Measurements from ENCODE around the gene TPM1.

The TPM1 gene

DNA sequence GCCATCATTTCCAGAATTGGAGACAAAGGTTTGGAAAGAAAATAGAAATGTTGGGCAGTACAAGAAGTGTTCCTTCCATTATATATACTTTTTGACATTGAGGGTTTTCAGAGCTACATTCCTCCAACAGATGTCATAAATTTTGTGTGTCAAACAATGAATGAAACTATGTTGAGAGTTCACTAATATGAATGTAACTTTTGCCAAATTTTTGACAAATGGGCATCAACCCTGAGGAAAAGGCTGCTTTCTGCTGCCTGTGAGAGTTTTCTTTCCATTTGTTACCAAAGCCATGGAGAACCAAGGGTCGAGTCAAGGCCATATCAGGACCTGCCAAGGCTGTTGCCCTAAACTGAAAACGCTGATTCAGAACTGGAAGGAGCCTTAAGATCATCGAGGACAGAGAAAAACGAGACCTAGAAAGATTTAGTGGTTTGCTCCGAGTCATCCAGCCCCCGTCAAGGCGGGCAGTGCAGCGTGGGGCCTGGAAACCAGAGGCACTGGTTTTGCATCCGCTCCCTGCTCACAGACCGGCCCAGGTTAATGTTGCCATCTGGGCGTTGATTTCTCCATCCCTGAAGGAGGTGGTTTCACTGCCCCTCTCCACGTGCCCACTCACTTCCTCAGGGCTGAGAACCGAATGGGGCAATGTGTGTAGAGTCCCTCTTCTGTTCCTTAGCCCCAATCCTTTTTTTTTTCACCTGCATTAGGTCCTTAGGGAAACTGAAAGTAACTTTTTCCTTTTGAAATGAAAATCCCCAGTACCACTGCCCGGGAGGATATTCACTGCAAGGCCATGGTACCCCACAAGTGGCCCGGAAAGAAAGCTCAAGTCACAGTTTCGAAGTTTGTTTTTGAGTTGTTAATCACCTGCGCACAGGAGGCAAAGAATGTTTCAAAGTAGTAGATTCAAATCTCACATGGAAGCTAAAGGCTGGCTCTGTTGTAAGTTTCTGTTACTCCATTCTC lies 32.8 kb downstream of the TPM1 start:
- no peak for DNase-seq (ENCODE audit: low read depth)

DNA sequence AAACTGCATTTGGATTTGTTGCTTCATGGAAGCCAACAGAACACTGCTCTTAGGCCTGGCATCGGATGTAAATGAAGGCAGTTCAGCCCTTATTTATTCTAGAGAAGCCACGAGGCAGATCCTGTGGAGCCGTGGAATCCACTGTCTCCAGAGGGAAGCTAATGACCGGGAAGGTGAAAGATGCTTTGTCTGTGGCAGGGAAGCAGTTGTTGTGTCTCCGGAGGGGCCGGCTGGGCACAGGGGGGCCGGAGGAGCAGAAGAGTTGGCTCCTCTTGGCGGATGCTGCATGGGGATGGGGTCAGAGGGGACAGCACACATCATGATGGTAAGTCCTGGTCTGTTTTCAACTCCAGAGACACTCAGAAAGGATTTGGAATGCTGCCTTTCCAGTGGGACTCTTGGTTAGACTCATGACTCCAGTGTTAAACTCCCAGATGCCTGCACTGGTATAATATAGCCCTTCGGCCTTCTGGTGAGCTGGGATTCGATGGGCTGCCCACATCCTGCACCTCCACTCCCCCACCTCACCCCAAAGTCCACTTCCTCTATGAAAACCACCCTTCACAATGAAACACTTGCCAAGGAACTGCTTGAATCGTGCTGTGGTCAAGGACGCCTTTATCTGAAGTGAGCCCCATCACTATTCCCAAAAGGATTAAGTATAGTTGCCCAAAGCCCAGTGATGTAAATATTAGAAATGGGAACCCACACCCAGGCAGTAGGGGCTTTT lies 33.6 kb downstream of the TPM1 start:
- DNase-seq (ENCODE audit: low read depth): no peak

DNA sequence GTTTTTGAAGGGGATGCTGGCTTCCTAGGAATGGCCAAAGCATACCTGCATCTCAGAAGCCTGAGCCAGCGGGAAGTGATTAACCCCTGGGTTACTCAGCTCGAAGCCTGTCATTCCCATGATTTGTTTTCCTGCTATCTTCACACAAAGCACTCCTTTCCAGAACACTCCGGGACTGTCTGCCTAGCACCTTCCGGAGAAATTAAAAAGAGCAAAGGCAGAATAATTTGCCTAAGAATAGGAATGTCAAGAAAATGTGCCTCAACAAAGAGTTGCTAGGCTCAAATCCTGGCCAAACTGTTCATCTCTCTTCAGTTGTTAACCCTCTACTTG lies 34.1 kb downstream of the TPM1 start:
- no peak for DNase-seq (ENCODE audit: low read depth)

DNA sequence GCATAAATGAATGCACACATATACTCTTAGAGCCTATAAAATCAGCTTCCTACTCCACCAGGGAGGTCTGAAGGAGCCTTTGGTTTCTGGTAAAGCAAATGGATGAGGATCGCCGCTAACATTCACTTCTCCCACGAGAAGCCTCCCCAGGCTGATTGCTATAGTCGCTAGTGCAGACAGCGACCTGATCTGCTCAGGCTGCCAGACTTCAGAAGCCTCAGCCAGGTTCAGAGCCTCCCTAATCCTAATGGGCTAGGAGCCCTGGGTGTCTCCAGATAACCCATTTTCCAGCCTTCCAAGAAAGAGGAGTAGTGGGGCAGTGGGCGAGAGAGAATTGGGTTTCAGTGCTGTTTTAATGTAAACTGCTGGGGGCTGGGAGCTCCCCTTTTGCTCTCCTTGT lies 35.4 kb downstream of the TPM1 start:
- DNase-seq (ENCODE audit: low read depth): no peak

DNA sequence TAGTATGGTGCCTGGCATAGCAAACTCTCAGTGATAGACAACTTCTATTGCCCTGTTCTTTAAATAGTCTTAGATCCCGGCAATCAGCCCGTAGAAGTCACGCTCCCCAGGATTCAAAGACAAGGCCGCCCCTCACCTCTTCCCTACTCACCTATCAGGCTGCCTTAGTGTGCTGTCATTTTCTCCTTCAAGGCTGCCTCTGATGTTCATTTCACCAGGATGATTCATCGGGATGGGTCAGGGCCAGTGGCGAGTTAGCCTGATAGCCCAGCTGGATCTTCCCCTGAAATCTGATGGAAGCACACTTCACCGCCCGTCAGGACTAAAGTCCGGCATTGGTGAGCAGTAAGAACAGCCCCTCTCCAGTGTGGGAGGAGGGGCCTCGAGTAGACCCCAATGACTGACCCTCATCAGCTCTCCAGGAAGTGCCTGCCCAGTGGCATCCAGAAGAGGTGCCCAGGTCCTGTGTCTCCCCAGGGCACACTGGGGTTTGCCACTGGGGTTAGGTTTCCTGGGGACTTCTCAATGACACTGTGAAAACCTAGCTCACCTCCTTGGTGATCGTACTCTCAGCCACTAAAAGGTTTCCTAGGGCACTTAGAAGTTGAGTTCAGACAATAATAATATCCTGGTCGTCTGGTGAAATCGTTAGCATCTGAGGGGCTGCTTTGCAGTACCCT lies 37.5 kb downstream of the TPM1 start:
- DNase-seq (ENCODE audit: low read depth): peak; percentile 72

DNA sequence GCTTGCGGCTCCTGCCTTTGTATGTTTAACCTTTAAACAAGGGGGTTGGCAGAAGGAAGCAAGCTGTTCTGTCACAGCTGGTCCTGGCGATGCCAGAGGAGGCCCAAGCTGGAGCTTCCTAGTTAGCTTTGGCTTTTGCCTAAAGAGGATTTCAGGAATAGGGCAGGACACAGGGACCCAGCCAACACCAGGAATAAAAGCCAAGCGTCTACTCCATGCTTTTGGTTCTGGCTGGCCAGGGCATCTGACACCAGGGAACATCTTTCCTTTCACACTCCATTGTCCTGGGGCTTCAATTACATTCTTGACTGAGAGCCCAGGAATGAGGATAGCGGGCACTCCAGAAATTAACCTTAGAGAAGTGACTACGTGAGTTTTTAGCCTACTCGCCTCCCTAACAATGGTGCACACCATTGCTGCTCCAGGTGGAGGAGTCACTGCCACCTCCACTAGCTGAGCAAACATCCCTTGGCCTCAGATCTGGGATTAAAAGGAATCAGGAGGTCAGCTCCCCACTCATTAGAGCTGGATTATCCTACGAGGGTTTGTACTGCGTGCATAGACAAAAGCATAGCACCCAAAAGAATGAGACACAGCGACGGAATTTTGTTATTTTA lies 38.2 kb downstream of the TPM1 start:
- no peak for DNase-seq (ENCODE audit: low read depth)

DNA sequence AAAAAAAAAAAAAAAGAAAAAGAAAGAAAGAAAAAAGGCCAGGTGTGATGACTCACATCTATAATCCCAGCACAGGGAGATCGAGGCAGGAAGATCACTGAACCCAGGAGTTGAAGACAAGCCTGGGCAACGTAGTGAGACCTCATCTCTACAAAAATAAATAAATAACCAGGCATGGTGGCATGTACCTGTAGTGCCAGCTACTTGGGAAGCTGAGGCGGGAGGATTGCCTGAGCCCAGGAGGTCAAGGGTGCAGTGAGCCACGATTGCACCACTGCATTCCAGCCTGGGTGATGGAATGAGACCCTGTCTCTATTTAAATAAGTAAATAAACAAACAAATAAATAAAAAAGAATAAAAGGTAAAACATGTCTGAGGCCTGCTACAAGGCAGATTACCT lies 39.8 kb downstream of the TPM1 start:
- DNase-seq (ENCODE audit: low read depth): no peak

DNA sequence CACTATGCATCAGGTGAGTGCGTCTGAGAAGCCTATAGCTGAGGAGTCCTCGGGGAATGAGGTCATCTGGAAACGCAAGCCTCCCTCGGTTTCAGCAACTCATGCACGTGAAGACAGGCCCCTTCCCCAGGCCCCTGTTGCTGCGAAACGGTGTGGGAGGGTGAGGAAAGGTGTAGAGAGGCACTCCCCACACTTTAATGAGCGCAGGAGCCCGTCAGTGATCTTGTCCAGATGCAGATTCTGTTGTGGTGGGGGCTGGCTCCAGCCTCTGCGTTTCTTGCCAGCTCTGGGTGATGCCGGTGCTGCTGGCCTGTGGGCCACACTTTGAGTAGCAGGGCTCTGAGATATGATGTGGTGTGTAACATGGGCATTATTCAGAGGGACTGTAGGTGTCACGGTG lies 40.5 kb downstream of the TPM1 start:
- DNase-seq (ENCODE audit: low read depth): no peak

DNA sequence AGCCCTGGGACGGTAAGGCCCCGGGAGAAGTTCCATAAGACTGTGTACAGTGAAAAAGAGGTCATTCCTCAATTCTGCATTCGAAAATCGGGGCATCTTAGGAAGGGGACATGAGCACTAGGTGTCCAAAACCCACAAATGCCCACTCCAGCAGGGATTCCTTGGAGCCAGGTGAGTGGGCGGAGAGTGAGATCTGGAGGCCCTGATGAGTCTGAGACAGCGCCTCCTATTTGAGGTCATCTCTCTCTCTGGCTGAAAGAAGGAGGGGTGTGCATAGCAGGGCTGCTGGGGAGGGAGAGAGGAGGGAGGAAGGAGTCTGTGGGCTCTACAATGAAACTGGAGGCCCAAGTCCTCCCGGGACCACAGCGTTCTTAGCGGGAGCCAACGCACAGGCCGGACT lies 41.0 kb downstream of the TPM1 start:
- DNase-seq (ENCODE audit: low read depth): no peak

DNA sequence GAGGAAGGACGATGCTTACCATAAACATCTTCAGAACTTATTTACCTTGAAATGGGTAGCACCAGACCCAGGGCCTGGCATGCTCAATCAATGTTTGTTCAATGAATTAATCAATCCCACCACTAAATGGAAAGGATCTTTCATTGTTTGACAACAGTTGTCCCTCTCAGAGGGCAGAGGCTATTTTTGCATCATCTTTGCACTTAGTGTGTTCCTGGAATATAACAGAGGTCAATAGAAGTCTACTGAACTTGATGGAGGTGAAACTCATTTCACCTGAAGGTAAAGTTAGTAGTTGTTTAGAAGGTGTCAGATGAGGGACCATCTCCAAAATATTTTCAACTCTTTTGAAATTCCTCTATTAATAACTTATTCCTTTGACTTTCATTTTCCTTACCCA lies 42.3 kb downstream of the TPM1 start:
- DNase-seq (ENCODE audit: low read depth): no peak

DNA sequence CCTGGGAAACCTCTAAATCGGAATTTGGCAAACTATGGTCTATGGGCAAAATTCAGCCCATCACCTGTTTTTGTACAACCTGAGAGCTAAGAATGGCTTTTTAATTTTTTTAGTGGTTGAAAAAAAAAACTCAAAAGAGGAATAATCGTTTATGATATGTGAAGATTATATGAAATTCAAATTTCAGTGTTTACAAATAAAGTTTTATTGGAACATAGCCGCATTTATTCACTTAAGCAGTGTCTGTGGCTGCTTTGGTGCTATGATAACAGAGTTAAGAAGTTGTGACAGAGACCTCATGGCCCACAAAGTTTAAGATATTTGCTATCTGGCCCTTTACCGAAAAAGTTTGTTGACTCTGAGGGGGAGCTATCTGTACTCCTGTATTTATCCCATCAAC lies 42.7 kb downstream of the TPM1 start:
- DNase-seq (ENCODE audit: low read depth): no peak

DNA sequence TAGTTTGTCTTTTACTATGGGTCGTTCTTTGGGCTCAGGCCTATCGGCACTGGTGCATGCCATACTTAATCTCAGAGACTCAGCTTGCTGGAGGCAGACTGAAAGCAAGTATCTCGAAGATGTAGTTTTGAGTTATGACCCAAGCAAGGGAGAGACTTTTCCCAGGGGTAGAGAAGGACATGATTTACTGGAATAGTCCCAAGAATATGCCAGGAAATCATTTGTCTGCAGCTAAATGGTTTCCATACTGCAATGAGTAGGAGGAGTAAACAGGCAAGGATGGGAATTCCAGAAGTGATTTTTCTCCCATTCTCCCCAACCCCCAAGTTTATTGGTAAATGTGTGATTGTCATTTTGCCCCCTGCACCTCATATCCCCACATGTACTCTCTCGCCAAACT lies 43.7 kb downstream of the TPM1 start:
- DNase-seq (ENCODE audit: low read depth): no peak

DNA sequence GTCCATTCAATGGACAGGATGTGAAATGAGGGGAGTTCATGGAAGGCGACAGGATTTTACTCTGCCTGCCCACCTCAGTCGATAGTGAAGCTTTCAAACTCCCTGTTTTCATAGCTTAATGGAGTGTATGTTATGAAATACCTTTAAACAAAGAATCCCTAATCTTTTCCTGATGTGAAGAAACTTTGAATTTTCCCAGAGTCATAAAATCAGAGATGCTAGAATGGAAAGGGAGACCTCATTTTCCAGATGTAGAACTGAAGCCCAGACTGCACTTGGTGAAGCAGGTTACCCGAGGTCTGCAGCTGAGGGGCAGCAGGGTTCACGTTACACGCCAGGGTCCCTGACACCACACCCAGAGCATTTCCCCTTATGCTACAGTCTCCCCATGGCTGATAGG lies 44.4 kb downstream of the TPM1 start:
- DNase-seq (ENCODE audit: low read depth): no peak

DNA sequence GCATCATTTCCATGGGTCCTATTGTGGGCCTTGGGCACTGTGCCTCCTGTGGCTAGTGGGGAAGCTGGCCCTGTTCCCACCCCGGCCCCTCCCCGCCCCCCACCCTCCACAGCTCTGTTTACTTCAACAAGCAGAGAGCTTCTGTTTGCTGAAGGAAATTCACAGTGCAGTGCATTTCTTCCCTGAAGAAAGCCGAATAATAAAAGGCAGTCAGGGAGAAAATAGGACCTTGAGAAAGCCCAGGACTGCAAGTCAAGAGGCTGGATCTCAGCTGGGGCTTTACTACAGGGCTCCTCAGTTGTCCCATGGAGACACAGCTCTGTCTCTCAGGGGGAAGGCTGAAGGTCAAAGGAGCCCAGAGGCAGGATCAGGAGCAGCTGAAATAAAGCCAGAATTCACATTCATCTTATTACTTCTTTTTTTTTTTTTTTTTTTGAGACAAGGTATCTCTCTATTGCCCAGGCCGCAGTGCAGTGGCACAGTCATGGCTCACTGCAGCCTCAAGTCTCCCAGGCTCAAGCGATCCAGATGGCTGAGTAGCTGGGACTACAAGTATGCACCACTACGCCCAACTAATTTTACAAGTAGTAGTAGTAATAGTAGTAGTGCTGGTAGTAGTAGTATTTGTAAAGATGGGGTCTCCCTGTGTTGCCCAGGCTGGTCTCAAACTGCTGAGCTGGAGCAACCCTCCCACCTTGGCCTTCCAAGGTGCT lies 46.1 kb downstream of the TPM1 start:
- no peak for DNase-seq (ENCODE audit: low read depth)

DNA sequence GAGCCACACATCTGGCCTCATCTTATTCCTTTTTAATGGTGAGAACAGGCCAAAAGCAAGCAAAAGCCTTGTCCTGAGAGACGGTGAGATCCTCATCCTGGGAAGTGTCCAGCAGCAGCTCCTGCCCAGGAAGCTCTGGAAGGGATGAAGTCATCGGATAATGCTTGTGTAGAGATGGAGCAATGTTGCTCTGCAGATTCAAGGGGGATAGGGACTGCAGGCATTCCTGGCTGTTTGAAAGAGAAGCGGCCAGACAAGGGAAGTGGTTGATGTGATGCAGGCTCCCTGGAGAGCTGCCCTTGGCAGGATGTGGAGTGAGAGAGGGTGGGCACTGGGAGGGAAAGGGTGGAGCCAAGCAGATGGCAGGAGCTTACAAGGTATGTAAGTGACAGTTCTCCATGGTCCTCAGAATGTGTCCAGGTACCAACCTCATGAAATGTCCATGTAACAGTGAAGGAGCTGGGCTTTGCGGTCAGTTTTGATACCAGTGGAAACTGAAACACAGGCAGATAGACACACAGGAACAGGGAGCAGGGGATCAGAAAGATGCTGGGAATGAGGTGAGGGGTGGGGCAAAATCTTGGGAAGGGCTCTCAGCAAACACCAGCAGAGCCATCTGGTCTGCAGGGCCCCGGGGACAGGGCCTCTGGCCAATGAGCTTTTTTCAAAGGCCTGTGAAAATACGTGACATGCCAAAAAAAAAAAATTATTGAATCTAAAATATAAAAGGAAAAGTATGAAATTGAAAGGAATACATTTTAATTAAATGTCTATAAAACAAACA lies 46.9 kb downstream of the TPM1 start:
- DNase-seq (ENCODE audit: low read depth): peak; percentile 90

DNA sequence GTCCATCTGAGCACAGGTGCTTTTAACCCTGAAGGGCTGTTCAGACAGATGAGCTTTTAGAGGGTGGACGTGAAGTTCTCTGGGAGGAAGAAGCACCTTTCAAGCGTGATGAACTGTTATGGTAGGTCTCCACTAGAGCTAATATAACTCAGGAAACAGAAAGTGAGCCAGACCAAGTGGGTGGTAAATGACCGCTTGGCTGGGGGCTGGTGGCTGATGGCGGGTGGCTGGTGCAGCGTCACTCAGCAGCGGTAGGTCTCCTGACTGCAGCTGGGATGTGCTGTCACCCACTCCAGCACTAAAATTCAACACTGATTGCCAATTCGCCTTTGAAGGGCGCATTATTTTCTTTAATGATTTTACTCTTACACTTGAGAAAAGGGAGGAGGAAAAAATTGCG lies 47.9 kb downstream of the TPM1 start:
- no peak for DNase-seq (ENCODE audit: low read depth)

DNA sequence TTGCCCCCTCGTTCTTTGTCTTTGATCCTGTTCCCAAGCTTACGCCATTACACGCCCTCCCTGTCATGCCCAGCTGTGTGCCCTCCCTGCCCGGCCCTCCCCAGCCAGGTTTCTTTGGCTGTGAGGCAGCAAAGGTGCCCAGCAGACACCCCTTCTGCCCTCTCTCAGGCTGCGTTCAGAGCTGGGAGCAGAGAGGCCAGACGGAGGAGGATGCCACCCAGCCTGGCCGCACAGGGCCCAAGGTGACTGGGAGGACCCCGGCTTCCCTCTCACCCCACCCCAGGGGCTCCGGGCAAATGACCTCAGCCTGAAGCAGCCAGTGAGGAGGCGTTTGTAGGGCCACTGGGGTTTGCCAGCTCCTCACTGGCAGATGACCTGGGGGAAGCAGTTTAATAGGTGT lies 48.3 kb downstream of the TPM1 start:
- DNase-seq (ENCODE audit: low read depth): no peak

DNA sequence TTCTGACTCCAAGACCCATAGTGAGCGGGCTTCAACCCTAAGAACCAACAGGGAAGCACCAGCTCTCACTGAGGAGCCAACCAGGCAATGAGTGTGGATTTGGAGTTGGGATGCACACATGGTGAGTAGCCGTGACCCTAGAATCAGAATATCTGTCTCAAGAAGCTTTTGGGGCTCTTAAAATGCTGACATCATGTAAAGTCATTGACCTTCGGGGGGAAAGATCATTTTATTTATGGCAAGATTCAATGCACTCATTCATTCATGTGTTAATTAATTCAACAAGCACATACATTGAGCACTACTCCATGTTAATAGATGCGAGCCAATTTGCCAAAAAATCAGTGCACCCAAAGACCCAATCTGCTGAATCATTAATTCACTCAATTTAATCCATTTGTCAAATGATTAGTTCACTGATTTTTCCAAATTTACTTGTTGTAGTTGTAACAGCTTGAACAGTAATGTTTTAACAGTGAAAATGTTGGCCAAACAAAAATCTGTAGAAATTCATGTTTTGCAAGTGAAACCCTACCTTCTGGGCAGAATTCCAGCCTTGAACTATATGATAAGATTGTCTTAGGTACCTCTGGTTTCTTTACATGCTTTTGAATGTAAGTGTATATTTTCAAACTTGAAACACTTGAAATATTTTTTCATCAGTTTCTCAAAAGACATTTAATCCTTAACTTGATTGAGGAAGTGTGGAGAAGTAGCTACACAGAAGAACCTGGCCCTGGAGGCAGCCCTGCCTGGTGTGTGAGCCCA lies 49.3 kb downstream of the TPM1 start:
- DNase-seq (ENCODE audit: low read depth): no peak

DNA sequence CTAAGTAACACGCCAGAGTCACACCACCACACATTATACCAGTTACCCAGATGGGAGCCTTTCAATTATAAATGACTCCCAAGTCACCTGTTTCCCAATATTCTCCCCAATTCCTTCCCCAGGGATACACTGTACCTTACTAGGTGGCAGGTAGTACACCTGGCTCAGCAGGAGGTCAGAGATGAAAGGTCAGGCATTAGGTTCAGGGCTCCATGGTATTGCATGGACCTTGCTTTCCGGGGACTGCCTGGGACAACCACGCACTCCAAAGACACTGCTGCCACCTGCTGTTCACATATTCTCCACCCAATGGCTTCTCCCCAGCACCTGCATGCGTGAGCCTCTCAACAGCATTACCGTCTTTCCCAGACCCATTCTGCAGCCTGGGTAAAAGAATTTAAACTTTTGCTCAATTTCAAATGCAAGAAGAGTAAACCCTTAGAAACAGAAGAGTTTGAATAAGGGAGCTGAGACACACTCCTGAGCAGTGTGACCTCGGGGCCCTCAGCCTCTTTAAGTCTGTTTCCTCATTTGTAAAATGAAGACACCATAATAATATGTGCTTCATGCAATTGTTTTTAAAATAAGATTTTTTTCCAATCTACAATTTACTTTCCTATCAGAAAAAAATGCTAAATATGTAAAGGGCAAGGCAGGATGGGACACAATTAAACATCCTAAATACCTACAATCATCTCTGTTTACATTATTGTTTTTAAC lies 51.1 kb downstream of the TPM1 start:
- peak; percentile 78 for DNase-seq (ENCODE audit: low read depth)

DNA sequence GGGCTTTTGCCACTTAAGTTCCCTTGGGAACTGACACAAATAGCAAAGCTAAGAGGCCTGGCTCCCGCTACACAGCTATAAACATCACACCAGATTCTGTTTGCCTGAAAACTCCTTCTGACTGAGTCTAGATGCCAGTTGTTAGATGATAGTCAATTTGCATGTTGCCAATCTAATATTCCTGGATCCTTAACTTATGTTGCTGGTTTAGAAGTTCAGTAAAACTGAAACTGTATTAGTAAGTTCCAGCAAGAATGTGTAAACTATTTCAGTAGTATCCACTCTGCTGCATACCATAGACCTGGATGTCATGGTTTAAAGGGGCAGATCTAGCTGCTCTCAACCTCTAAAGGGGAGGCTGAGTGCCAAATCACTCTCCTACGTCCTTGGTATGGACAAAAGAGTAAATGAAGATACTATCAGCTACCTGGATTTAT lies 52.0 kb downstream of the TPM1 start:
- DNase-seq (ENCODE audit: low read depth): peak; percentile 76

Measured in ELR (cell line).